ENCODE data around the gene HIPK4. TPM values are rescaled to one million over a fixed set of nuclear protein-coding genes. Genes with fewer than 3 reads are reported as not detected.

Gene HIPK4
- total RNA-seq, 1 experiment from 2014 or later = 0.31 TPM

GRCh38 chr19:40339018-40339728 lies 50.8 kb downstream of the HIPK4 start (continued):
- TF ChIP-seq ZMAT4 (CRISPR knock-in tag; IDR thresholded peaks at IDR 0.05) (no peak), ZNF138 (CRISPR knock-in tag; conservative IDR thresholded peaks at IDR 0.05) (no peak), NFATC4 (CRISPR knock-in tag; IDR thresholded peaks at IDR 0.05) (no peak), ATF1 (CRISPR knock-in tag; IDR thresholded peaks at IDR 0.05) (no peak), FOXK1 (CRISPR knock-in tag; IDR thresholded peaks at IDR 0.05) (no peak), TEAD4 (CRISPR knock-in tag; IDR thresholded peaks at IDR 0.05) (no peak), ZBTB43 (CRISPR knock-in tag; IDR thresholded peaks at IDR 0.05) (no peak), NFYB (CRISPR knock-in tag; conservative IDR thresholded peaks at IDR 0.05; ENCODE audit: low read depth) (no peak), E2F5 (CRISPR knock-in tag; IDR thresholded peaks at IDR 0.05) (no peak), ZNF423 (CRISPR knock-in tag; IDR thresholded peaks at IDR 0.05) (no peak)

GRCh38 chr19:40337594-40337993 lies 52.4 kb downstream of the HIPK4 start:
- ChIA-PET POLR2A (no interaction called here), CTCF (interaction anchor here (1.4 kb wide), 1 partner anchor 32 kb away, joined by 4 read pairs; no protein-coding TSS in a partner anchor)
- Mint-ChIP-seq H3K27ac (no peak overlapping the region), H3K9me3 (no peaks in the 10 kb centered on the region), H3K27me3 (ENCODE audit: low read depth) (no peaks in the 10 kb centered on the region), H3K36me3 (peaks cover 19% of the 10 kb centered on the region), H3K4me3 (no peak overlapping the region), H3K4me1 (no peaks in the 10 kb centered on the region)
- DNase-seq (ENCODE audit: low spot score) (no peak), ATAC-seq (no peak)
- TF ChIP-seq MYBL2 (CRISPR knock-in tag; IDR thresholded peaks at IDR 0.05) (no peak), NR3C1 (CRISPR knock-in tag; conservative IDR thresholded peaks at IDR 0.05; ENCODE audit: low read depth) (no peak), PREB (CRISPR knock-in tag; IDR thresholded peaks at IDR 0.05; ENCODE audit: borderline replicate concordance) (no peak), ZNF138 (CRISPR knock-in tag; conservative IDR thresholded peaks at IDR 0.05) (no peak), NFATC4 (CRISPR knock-in tag; IDR thresholded peaks at IDR 0.05) (no peak), IRF2 (CRISPR knock-in tag; IDR thresholded peaks at IDR 0.05; ENCODE audit: borderline replicate concordance, low read depth) (no peak), ZNF396 (CRISPR knock-in tag; IDR thresholded peaks at IDR 0.05; ENCODE audit: borderline replicate concordance) (no peak), NR1H2 (CRISPR knock-in tag; IDR thresholded peaks at IDR 0.05) (no peak), TEAD4 (CRISPR knock-in tag; IDR thresholded peaks at IDR 0.05) (no peak), SP1 (CRISPR knock-in tag; conservative IDR thresholded peaks at IDR 0.05) (no peak), TP53 (CRISPR knock-in tag; IDR thresholded peaks at IDR 0.05) (no peak), GTF2I (CRISPR knock-in tag; conservative IDR thresholded peaks at IDR 0.05) (no peak), CREB1 (CRISPR knock-in tag; IDR thresholded peaks at IDR 0.05) (no peak), STAT6 (CRISPR knock-in tag; conservative IDR thresholded peaks at IDR 0.05; ENCODE audit: low read depth) (no peak), ZNF317 (CRISPR knock-in tag; IDR thresholded peaks at IDR 0.05; ENCODE audit: borderline replicate concordance, low read depth) (no peak)

Measured in WTC11 (cell line).